Left renal cortex interstitium (tissue), 4 donors: ENCODE results near the gene POU4F3. TPM values are rescaled to one million over a fixed set of nuclear protein-coding genes. Genes with fewer than 3 reads are reported as not detected.

Experiments used
- DNase-seq, 4 donors: peaks; one replicate each; pipeline ENCODE4 v3.0.0-alpha.2; 2013; ENCODE audit warnings: low read depth in 4 of 4, low spot score in 2 of 4, missing footprints in 1 of 4
- polyA plus RNA-seq, 4 donors: library from polyadenylated mRNA; unstranded; fragments of 120-200 nt; gene quantifications; one replicate each; pipeline ENCODE4 v1.2.1, GENCODE V29; 2013; ENCODE audit not compliant: insufficient read length in 4 of 4

POU4F3 gene
- polyA plus RNA-seq, 4 donors = 0.06 to 0.11 (median 0.07) TPM; not detected in 1

- DNase-seq = no peak
Measured at GRCh38 chr5:146390469-146390868, 51.8 kb downstream of the POU4F3 start.

Other genes with a start within 250 kb of the POU4F3 start
- gene PLAC8L1, start 233.3 kb upstream of the POU4F3 start, polyA plus RNA-seq = 1 to 10 TPM in 2 of 4 donors, under 1 TPM in 2; 0.38 to 2.6 (median 1.3) TPM
- gene LARS1, start 156.2 kb upstream of the POU4F3 start, polyA plus RNA-seq = 100 to 1,000 TPM in 3 of 4 donors, 10 to 100 TPM in 1; 94.0 to 166 (median 130) TPM
- gene RBM27, start 135.2 kb upstream of the POU4F3 start, polyA plus RNA-seq = 10 to 100 TPM; 25.1 to 30.7 (median 28.4) TPM
- gene TCERG1, start 108.5 kb downstream of the POU4F3 start, polyA plus RNA-seq = 100 to 1,000 TPM in 3 of 4 donors, 10 to 100 TPM in 1; 82.6 to 176 (median 119) TPM
- not detected for gene GPR151, start 177.4 kb downstream of the POU4F3 start, polyA plus RNA-seq